Large intestine (tissue), 1 donor: Measurements from ENCODE around the gene GBP3. TPM values are rescaled to one million over a fixed set of nuclear protein-coding genes. Genes with fewer than 3 reads are reported as not detected.

Experiments
- polyA plus RNA-seq: library from polyadenylated mRNA; unstranded; fragments of 120-200 nt; gene quantifications from one replicate; pipeline ENCODE4 v1.2.1, GENCODE V29; 2013

GBP3 gene
- polyA plus RNA-seq, 1 donor = 109 TPM

Other genes starting within 250 kb of the GBP3 start
- 34.2 TPM for gene GTF2B, start 131.3 kb downstream of the GBP3 start, polyA plus RNA-seq
- 38.4 TPM for gene KYAT3, start 30.2 kb downstream of the GBP3 start, polyA plus RNA-seq
- 11.9 TPM for gene RBMXL1, start 30.2 kb downstream of the GBP3 start, polyA plus RNA-seq
- gene GBP1, start 42.3 kb upstream of the GBP3 start, polyA plus RNA-seq = 39.3 TPM
- gene GBP2, start 103.2 kb upstream of the GBP3 start, polyA plus RNA-seq = 56.9 TPM
- 0.10 TPM for gene GBP7, start 153.1 kb upstream of the GBP3 start, polyA plus RNA-seq
- gene GBP4, start 176.1 kb upstream of the GBP3 start, polyA plus RNA-seq = 8.9 TPM
- gene GBP5, start 250.0 kb upstream of the GBP3 start, polyA plus RNA-seq = 1.7 TPM